SH-SY5Y (cell line): Measurements from ENCODE around the gene GRAMD1B.

Source experiments
- GATA2 ChIP-seq: IDR thresholded peaks from 2 replicates; pipeline ENCODE4 v1.6.1; 2011; ENCODE audit warnings: mild to moderate bottlenecking, low read depth, low read length
- GATA3 ChIP-seq: IDR thresholded peaks from 2 replicates; pipeline ENCODE4 v1.6.1; 2011; ENCODE audit warnings: low read depth, mild to moderate bottlenecking, low read length, moderate library complexity

DNA sequence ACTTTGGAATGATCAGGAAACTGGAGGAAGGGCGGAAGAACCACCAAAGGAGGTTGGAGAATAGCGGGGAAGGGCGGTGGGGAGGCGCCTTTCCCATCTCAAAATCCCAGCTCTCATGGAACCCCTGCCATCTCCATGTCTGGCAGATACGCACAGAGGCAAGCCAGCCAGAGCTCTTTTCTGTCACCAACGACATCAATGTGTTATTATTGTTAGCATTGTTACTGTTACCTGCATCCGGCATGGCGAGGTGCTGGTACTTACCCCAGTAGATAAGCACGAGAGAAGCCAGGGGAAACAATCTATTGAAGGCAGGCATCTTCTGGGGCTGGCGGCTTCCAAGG, 223.4 kb downstream of the GRAMD1B start:
- no peak for TF ChIP-seq GATA2
- TF ChIP-seq GATA3 = no peak
